GM12878 (cell line): ENCODE data around the gene EP400. TPM values are rescaled to one million over a fixed set of nuclear protein-coding genes. Genes with fewer than 3 reads are reported as not detected.

Source experiments
- ATAC-seq: fragments of 200-7000 bp; cut with Tn5 transposase; 3 replicates; pipeline ENCODE4 v1.9.1; 2020; ENCODE audit warnings: mild to moderate bottlenecking, moderate library complexity
- BruUV-seq: library from RNA; stranded (reverse); fragments of 400-500 nt; replicated peaks from 2 replicates; lab custom pipeline; 2021; lab: Mats Ljungman, UMichigan
- CTCF ChIA-PET: fragments of 300-600 bp; sonication (Branson Sonifier 250); formaldehyde crosslinking; extraction: SDS; loops from one replicate; lab custom pipeline; 2021; ENCODE audit warnings: inconsistent platforms; lab: Yijun Ruan, JAX
- POLR2A ChIA-PET: fragments of 350-600 bp; formaldehyde crosslinking; extraction: SDS; loops from one replicate; lab custom pipeline; 2021; ENCODE audit warnings: inconsistent platforms; lab: Charles Lee
- RAD21 ChIA-PET: fragments of 300-600 bp; sonication (Branson Sonifier 250); formaldehyde crosslinking; loops from one replicate; lab custom pipeline; 2023; ENCODE audit warnings: antibody characterized with exemption; ENCODE audit not compliant: unreplicated experiment; lab: Charles Lee
- SMC1A ChIA-PET: fragments of 300-600 bp; sonication (Branson Sonifier 250); formaldehyde crosslinking; loops from one replicate; lab custom pipeline; 2023; ENCODE audit not compliant: unreplicated experiment, uncharacterized antibody; lab: Charles Lee
- DNase-seq: peaks from one replicate; pipeline ENCODE4 v3.0.0-alpha.2; 2011; ENCODE audit warnings: low read depth, low spot score
- FAIRE-seq: peaks from 3 replicates; lab custom pipeline; 2011; peaks lifted over from hg19 to GRCh38; lab: Jason Lieb, UNC
- H2AFZ ChIP-seq: 2 replicates; pipeline ENCODE4 v1.6.0; 2011; ENCODE audit warnings: low read depth, low read length, control low read depth; ENCODE audit not compliant: control insufficient read depth
- H3K27ac ChIP-seq: 2 replicates; pipeline ENCODE4 v1.5.1; 2011; ENCODE audit warnings: control low read depth; ENCODE audit not compliant: control insufficient read depth, insufficient read depth
- H3K27me3 ChIP-seq, 2 experiments: replicated peaks in 1 of 2; 2 replicates each; pipeline versions ENCODE4 v1.6.0 to v1.6.1; 2011; ENCODE audit warnings: low read length in 1 of 2; ENCODE audit not compliant: control insufficient read depth in 2 of 2, insufficient read depth in 2 of 2
- H3K36me3 ChIP-seq, 2 experiments: 2 replicates each; pipeline ENCODE4 v1.5.1; 2011; ENCODE audit warnings: low read length in 1 of 2; ENCODE audit not compliant: control insufficient read depth in 2 of 2, insufficient read depth in 2 of 2
- H3K4me1 ChIP-seq: 2 replicates; pipeline ENCODE4 v1.6.1; 2011; ENCODE audit warnings: mild to moderate bottlenecking, low read length, moderate library complexity, mixed read lengths; ENCODE audit not compliant: control insufficient read depth, insufficient read depth
- H3K4me2 ChIP-seq: 2 replicates; pipeline ENCODE4 v1.6.0; 2011; ENCODE audit warnings: control low read depth; ENCODE audit not compliant: control insufficient read depth, insufficient read depth
- H3K4me3 ChIP-seq: fragments of 200-600 bp; sonication (generic); 2 replicates; pipeline ENCODE4 v1.5.1; 2016
- H3K79me2 ChIP-seq: 2 replicates; pipeline ENCODE4 v1.6.0; 2011; ENCODE audit warnings: low read length; ENCODE audit not compliant: control insufficient read depth, insufficient read depth
- H3K9ac ChIP-seq: 2 replicates; pipeline ENCODE4 v1.8.0; 2011; ENCODE audit warnings: low read length, control low read depth, mixed read lengths; ENCODE audit not compliant: control insufficient read depth, insufficient read depth
- H3K9me3 ChIP-seq: replicated peaks from 3 replicates; pipeline ENCODE4 v1.5.1; 2011; ENCODE audit warnings: mild to moderate bottlenecking, low read length; ENCODE audit not compliant: control insufficient read depth, insufficient read depth
- H4K20me1 ChIP-seq: 2 replicates; pipeline ENCODE4 v1.6.0; 2011; ENCODE audit not compliant: control insufficient read depth, insufficient read depth
- BACH1 ChIP-seq: fragments of 450-650 bp; IDR thresholded peaks from 2 replicates; pipeline ENCODE4 v1.6.1; 2017; ENCODE audit warnings: mild to moderate bottlenecking, borderline replicate concordance
- CEBPB ChIP-seq, 2 experiments: fragments of 150-350 bp in 1 of 2; IDR thresholded peaks; 2 replicates each; pipeline ENCODE4 v1.6.1; 2012 to 2014; ENCODE audit warnings: low read depth in 2 of 2, low read length in 2 of 2, borderline replicate concordance in 1 of 2, inconsistent platforms in 1 of 2
- CHD1 ChIP-seq: IDR thresholded peaks from 2 replicates; pipeline ENCODE4 v1.6.1; 2012; ENCODE audit warnings: low read depth, low read length, improper control_type of control experiment
- EED ChIP-seq: sonication (generic); IDR thresholded peaks from 2 replicates; pipeline ENCODE4 v1.6.1; 2016; ENCODE audit warnings: antibody characterized with exemption, low read depth
- IKZF2 ChIP-seq, 2 experiments: fragments of 450-650 bp; IDR thresholded peaks; 2 replicates each; pipeline ENCODE4 v1.6.1; 2017; ENCODE audit warnings: mild to moderate bottlenecking in 2 of 2, moderate library complexity in 2 of 2
- MTA3 ChIP-seq: IDR thresholded peaks from 2 replicates; pipeline ENCODE4 v1.6.1; 2012; ENCODE audit warnings: low read length, inconsistent platforms, borderline replicate concordance
- NBN ChIP-seq: fragments of 450-650 bp; IDR thresholded peaks from 2 replicates; pipeline ENCODE4 v1.6.1; 2016
- POU2F2 ChIP-seq: IDR thresholded peaks from 3 replicates; pipeline ENCODE4 v1.6.1; 2011; ENCODE audit warnings: low read depth, mild to moderate bottlenecking, low read length, borderline replicate concordance
- SUPT20H ChIP-seq: IDR thresholded peaks from 2 replicates; pipeline ENCODE4 v1.6.1; 2011; ENCODE audit warnings: low read depth, mild to moderate bottlenecking, low read length, moderate library complexity, borderline replicate concordance; ENCODE audit not compliant: control insufficient read depth
- ZNF384 ChIP-seq: IDR thresholded peaks from 2 replicates; pipeline ENCODE4 v1.6.1; 2012; ENCODE audit warnings: low read depth, mild to moderate bottlenecking, low read length, improper control_type of control experiment, borderline replicate concordance
- WGBS: methylation state at CpG from one replicate; pipeline ENCODE4 v1.1.6; 2016; ENCODE audit warnings: low lambda C conversion rate; ENCODE audit not compliant: insufficient replicate concordance, insufficient coverage; ENCODE audit errors: missing lambda C conversion rate; 5-methylcytosine and 5-hydroxymethylcytosine counted together
- in situ Hi-C: fragments of 300-500 bp; cut with MboI; formaldehyde crosslinking; loops from 9 replicates; pipeline ENCODE4 v1.14.3; 2018; ENCODE audit warnings: mixed read lengths
- intact Hi-C: fragments of 100-400 bp; cut with micrococcal nuclease; formaldehyde crosslinking; loops from one replicate; pipeline ENCODE4 v1.14.2; 2022; ENCODE audit not compliant: unreplicated experiment
- polyA plus RNA-seq, 11 experiments: library from polyadenylated mRNA; depleted of rRNA in 4 of 11; unstranded in 6 of 11; stranded (reverse) in 5 of 11; fragments of >200 nt; fragmentation: Nextera tagmentation in 4 of 11; fragmentation: Illumina TruSeq in 1 of 11; extraction: Ambion mirVana in 4 of 11; extraction: Trizol in 1 of 11; gene quantifications; 1 replicate in 1 of 11; 2 replicates in 10 of 11; pipeline versions ENCODE4 v1.2.1 to v1.2.3, GENCODE V29; 2011 to 2016; ENCODE audit warnings: inconsistent platforms in 2 of 11, missing spikeins in 2 of 11, low read depth in 1 of 11
- total RNA-seq, 4 experiments: library from RNA; depleted of rRNA in 3 of 4; stranded (reverse); fragments of >200 nt in 3 of 4; fragmentation: Illumina TruSeq in 1 of 4; extraction: Trizol in 1 of 4; gene quantifications; 2 replicates each; pipeline versions ENCODE4 v1.2.1 to v1.2.3, GENCODE V29; 2013 to 2021
- TF ChIP-seq, protein P1 (sequence below): fragments of 450-650 bp; IDR thresholded peaks from 2 replicates; pipeline ENCODE4 v1.6.1; 2017; ENCODE audit warnings: mild to moderate bottlenecking, moderate library complexity
- TF ChIP-seq, protein P2 (sequence below): fragments of 450-650 bp; IDR thresholded peaks from 2 replicates; pipeline ENCODE4 v1.6.1; 2014; ENCODE audit warnings: mild to moderate bottlenecking
- TF ChIP-seq, protein P3 (sequence below): fragments of 450-650 bp; IDR thresholded peaks from 2 replicates; pipeline ENCODE4 v1.6.1; 2016; ENCODE audit warnings: mild to moderate bottlenecking, moderate library complexity, borderline replicate concordance

The EP400 gene
- total and polyA plus RNA-seq, 10 of the 15 experiments (the other 5 are each of a cell fraction or from before 2014, with no cell fraction given): 3.8 to 44.2 (median 8.4) TPM

DNA sequence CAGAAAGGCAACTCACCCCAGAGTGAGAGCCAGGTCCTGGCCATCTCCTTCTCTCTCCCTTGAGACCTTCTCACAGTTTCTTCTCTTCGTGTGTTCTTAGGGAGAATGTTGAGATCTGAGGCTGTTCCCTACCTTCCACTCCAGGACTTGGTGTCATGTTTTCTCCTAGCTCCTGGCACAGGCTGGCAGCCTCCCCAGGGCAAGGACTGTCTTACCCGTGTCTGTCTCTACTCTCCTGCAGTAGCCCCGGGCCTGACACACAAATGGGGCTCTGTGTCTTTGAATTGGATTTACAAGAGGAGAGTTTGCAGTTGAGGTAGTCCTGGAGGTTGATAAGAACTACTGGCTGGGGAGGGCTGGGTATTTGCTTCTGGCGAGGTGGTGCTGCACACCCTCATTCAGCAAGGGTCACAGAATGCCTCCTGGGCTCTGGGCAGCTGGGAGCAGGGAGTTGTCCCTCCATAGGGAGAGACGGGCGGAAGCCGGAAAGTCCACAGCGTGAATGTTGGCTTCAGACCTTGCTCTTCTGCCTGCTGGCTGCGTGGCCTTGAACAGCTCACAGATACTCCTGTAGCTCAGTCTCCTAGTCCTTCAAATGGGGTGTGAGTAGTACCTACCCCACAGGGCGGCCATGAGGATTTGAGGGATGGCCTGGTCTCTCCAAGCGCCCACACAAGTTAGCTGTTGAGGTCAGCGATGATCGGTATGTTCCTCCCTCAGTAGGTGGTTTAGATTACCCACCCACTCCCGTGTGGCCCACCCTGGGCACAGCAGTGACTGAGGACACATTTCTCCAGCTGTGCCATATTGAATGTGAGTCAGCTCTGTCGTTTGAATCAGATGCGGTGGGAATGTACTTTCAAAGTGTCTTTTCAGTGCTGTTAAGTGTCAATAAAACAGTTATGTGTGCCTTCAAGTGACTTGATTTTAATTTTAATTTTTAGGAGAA, 10.2 kb downstream of the EP400 start:
- POLR2A ChIA-PET: no interaction called here
- TF ChIP-seq, protein P1, sequence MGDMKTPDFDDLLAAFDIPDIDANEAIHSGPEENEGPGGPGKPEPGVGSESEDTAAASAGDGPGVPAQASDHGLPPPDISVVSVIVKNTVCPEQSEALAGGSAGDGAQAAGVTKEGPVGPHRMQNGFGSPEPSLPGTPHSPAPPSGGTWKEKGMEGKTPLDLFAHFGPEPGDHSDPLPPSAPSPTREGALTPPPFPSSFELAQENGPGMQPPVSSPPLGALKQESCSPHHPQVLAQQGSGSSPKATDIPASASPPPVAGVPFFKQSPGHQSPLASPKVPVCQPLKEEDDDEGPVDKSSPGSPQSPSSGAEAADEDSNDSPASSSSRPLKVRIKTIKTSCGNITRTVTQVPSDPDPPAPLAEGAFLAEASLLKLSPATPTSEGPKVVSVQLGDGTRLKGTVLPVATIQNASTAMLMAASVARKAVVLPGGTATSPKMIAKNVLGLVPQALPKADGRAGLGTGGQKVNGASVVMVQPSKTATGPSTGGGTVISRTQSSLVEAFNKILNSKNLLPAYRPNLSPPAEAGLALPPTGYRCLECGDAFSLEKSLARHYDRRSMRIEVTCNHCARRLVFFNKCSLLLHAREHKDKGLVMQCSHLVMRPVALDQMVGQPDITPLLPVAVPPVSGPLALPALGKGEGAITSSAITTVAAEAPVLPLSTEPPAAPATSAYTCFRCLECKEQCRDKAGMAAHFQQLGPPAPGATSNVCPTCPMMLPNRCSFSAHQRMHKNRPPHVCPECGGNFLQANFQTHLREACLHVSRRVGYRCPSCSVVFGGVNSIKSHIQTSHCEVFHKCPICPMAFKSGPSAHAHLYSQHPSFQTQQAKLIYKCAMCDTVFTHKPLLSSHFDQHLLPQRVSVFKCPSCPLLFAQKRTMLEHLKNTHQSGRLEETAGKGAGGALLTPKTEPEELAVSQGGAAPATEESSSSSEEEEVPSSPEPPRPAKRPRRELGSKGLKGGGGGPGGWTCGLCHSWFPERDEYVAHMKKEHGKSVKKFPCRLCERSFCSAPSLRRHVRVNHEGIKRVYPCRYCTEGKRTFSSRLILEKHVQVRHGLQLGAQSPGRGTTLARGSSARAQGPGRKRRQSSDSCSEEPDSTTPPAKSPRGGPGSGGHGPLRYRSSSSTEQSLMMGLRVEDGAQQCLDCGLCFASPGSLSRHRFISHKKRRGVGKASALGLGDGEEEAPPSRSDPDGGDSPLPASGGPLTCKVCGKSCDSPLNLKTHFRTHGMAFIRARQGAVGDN: no peak
- TF ChIP-seq MTA3 (no peak), POU2F2 (no peak), NBN (no peak), CEBPB (IDR thresholded peaks at IDR 0.05; ENCODE audit: borderline replicate concordance in 1 of 2, low read depth in 2 of 2, low read length in 2 of 2) (no peak), BACH1 (no peak), SUPT20H (no peak), CHD1 (no peak), ZNF384 (no peak), IKZF2 (IDR thresholded peaks at IDR 0.05) (no peak), EED (no peak)
- TF ChIP-seq, protein P2, sequence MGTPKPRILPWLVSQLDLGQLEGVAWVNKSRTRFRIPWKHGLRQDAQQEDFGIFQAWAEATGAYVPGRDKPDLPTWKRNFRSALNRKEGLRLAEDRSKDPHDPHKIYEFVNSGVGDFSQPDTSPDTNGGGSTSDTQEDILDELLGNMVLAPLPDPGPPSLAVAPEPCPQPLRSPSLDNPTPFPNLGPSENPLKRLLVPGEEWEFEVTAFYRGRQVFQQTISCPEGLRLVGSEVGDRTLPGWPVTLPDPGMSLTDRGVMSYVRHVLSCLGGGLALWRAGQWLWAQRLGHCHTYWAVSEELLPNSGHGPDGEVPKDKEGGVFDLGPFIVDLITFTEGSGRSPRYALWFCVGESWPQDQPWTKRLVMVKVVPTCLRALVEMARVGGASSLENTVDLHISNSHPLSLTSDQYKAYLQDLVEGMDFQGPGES: no peak
- TF ChIP-seq, protein P3, sequence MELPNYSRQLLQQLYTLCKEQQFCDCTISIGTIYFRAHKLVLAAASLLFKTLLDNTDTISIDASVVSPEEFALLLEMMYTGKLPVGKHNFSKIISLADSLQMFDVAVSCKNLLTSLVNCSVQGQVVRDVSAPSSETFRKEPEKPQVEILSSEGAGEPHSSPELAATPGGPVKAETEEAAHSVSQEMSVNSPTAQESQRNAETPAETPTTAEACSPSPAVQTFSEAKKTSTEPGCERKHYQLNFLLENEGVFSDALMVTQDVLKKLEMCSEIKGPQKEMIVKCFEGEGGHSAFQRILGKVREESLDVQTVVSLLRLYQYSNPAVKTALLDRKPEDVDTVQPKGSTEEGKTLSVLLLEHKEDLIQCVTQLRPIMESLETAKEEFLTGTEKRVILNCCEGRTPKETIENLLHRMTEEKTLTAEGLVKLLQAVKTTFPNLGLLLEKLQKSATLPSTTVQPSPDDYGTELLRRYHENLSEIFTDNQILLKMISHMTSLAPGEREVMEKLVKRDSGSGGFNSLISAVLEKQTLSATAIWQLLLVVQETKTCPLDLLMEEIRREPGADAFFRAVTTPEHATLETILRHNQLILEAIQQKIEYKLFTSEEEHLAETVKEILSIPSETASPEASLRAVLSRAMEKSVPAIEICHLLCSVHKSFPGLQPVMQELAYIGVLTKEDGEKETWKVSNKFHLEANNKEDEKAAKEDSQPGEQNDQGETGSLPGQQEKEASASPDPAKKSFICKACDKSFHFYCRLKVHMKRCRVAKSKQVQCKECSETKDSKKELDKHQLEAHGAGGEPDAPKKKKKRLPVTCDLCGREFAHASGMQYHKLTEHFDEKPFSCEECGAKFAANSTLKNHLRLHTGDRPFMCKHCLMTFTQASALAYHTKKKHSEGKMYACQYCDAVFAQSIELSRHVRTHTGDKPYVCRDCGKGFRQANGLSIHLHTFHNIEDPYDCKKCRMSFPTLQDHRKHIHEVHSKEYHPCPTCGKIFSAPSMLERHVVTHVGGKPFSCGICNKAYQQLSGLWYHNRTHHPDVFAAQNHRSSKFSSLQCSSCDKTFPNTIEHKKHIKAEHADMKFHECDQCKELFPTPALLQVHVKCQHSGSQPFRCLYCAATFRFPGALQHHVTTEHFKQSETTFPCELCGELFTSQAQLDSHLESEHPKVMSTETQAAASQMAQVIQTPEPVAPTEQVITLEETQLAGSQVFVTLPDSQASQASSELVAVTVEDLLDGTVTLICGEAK: no peak

More for the DNA sequence above, 10.2 kb downstream of the EP400 start:
- H3K4me3 ChIP-seq: no peak overlapping the region
- H3K27me3 ChIP-seq: no peaks in the 10 kb centered on the region
- no peaks in the 10 kb centered on the region for H3K4me1 ChIP-seq
- ChIA-PET CTCF (interaction anchor here (0.5 to 1.0 kb wide), 2 partner anchors 71 to 113 kb away, joined by 3 read pairs; no protein-coding TSS in a partner anchor), SMC1A (no interaction called here), RAD21 (no interaction called here)
- no peak for DNase-seq
- H3K27ac ChIP-seq: no peak overlapping the region
- BruUV-seq: no TSS peak
- H3K79me2 ChIP-seq: peaks cover 37% of the 10 kb centered on the region
- ATAC-seq: no peak
- no peaks in the 10 kb centered on the region for H3K9me3 ChIP-seq
- H3K9ac ChIP-seq: no peak overlapping the region
- in situ Hi-C loops (no loop called here), intact Hi-C loops (loop anchor here (10.0 kb wide), 1 partner anchor 185 kb away; no protein-coding TSS in a partner anchor)
- 93% methylated on average over 16 of the region's 16 CpGs for WGBS
- no peak overlapping the region for H2AFZ ChIP-seq
- H3K4me2 ChIP-seq: no peak overlapping the region
- H3K36me3 ChIP-seq: peaks cover 0 to 2% of the 10 kb centered on the region in 2 experiments; a peak in 3 of 4 replicates
- H4K20me1 ChIP-seq: peaks cover 6% of the 10 kb centered on the region; the same call in 1 of the 2 replicates
- no peak for FAIRE-seq
